Effector CD8-positive, alpha-beta T cell (primary cell): Measurements from ENCODE around the gene TMEM220.

Source experiments
- DNase-seq: peaks from one replicate; lab custom pipeline; 2025; lab: John Stamatoyannopoulos, UW

Gene TMEM220

GRCh38 chr17:10664571-10664970 is 65.3 kb downstream of the TMEM220 start:
- no peak for DNase-seq
